Measurements from ENCODE around the gene LRP5. TPM values are rescaled to one million over a fixed set of nuclear protein-coding genes. Genes with fewer than 3 reads are reported as not detected.

Gene LRP5
- total RNA-seq, 4 donors from 2014 or later: 22.3 to 43.2 (median 33.8) TPM

DNA sequence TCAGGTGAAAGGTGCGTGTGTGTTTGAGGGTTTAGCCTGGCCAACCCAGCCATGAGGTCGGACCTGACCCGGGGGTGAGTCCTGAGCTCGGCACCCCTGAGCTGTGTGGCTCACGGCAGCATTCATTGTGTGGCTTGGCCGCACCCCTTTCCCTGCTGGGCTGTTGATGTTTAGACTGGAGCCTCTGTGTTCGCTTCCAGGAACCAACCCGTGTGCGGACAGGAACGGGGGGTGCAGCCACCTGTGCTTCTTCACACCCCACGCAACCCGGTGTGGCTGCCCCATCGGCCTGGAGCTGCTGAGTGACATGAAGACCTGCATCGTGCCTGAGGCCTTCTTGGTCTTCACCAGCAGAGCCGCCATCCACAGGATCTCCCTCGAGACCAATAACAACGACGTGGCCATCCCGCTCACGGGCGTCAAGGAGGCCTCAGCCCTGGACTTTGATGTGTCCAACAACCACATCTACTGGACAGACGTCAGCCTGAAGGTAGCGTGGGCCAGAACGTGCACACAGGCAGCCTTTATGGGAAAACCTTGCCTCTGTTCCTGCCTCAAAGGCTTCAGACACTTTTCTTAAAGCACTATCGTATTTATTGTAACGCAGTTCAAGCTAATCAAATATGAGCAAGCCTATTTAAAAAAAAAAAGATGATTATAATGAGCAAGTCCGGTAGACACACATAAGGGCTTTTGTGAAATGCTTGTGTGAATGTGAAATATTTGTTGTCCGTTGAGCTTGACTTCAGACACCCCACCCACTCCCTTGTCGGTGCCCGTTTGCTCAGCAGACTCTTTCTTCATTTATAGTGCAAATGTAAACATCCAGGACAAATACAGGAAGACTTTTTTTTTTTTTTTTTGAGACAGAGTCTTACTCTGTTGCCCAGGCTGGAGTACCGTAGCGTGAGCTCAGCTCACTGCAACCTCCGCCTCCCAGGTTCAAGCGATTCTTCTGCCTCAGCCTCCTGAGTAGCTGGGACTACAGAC lies 94.2 kb downstream of the LRP5 start:
- H3K27ac ChIP-seq: peak overlapping the region in 2 of 4 donors; percentile 13 to 17
- H3K4me1 ChIP-seq: no peaks in the 10 kb centered on the region
- TF ChIP-seq, protein P1, sequence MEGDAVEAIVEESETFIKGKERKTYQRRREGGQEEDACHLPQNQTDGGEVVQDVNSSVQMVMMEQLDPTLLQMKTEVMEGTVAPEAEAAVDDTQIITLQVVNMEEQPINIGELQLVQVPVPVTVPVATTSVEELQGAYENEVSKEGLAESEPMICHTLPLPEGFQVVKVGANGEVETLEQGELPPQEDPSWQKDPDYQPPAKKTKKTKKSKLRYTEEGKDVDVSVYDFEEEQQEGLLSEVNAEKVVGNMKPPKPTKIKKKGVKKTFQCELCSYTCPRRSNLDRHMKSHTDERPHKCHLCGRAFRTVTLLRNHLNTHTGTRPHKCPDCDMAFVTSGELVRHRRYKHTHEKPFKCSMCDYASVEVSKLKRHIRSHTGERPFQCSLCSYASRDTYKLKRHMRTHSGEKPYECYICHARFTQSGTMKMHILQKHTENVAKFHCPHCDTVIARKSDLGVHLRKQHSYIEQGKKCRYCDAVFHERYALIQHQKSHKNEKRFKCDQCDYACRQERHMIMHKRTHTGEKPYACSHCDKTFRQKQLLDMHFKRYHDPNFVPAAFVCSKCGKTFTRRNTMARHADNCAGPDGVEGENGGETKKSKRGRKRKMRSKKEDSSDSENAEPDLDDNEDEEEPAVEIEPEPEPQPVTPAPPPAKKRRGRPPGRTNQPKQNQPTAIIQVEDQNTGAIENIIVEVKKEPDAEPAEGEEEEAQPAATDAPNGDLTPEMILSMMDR (IDR thresholded peaks at IDR 0.05): no peak
- TF ChIP-seq EP300 (IDR thresholded peaks at IDR 0.05) (no peak), POLR2A (IDR thresholded peaks at IDR 0.05) (no peak)
- H3K27me3 ChIP-seq: no peaks in the 10 kb centered on the region
- H3K36me3 ChIP-seq: peaks cover 1 to 74% (median 10%) of the 10 kb centered on the region in 3 donors
- 70 to 73% methylated on average over 27 to 30 of the region's 34 CpGs for WGBS, 2 donors
- no peaks in the 10 kb centered on the region for H3K9me3 ChIP-seq
- H3K4me3 ChIP-seq: no peak overlapping the region
- DNase-seq (ENCODE audit: low spot score in 2 of 2): no peak

DNA sequence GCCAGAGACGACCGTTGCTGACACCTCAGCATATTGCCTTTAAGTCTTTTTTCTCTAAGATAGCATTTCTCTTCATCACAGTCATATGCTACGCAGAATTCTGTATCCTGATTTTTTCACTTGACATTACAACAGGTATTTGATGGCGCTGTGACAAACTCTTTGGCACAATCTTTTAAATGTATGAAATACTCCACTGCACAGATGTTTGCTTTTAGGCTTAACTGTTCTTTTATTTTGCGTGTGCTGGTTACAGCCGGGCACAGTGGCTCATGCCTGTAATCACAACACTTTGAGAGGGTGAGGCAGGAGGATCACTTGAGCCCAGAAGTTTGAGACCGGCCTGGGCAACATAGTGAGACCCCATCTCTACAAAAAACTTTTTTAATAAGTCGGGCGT lies 96.1 kb downstream of the LRP5 start:
- H3K27me3 ChIP-seq: no peaks in the 10 kb centered on the region
- 92 to 96% methylated on average over 9 of the region's 9 CpGs for WGBS, 2 donors
- no peaks in the 10 kb centered on the region for H3K9me3 ChIP-seq
- H3K27ac ChIP-seq: no peak overlapping the region
- no peak for DNase-seq (ENCODE audit: low spot score in 2 of 2)
- no peaks in the 10 kb centered on the region for H3K4me1 ChIP-seq
- H3K4me3 ChIP-seq: no peak overlapping the region
- TF ChIP-seq POLR2A (IDR thresholded peaks at IDR 0.05): no peak
- TF ChIP-seq, protein P1 (IDR thresholded peaks at IDR 0.05): no peak
- TF ChIP-seq EP300 (IDR thresholded peaks at IDR 0.05): no peak
- peaks cover 2 to 78% (median 11%) of the 10 kb centered on the region in 3 donors for H3K36me3 ChIP-seq

DNA sequence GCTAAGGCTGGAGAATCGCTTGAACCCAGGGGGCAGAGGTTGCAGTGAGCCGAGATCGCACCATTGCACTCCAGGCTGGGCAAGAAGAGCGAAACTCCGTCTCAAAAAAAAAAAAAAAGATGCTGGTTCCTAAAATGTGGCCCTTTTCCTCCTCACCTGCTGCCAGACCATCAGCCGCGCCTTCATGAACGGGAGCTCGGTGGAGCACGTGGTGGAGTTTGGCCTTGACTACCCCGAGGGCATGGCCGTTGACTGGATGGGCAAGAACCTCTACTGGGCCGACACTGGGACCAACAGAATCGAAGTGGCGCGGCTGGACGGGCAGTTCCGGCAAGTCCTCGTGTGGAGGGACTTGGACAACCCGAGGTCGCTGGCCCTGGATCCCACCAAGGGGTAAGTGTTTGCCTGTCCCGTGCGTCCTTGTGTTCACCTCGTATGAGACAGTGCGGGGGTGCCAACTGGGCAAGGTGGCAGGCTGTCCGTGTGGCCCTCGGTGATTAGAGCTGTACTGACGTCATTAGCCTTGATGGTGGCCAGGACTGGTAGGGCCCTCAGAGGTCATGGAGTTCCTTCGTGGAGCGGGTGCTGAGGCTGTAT lies 97.5 kb downstream of the LRP5 start:
- H3K4me1 ChIP-seq: no peaks in the 10 kb centered on the region
- no peaks in the 10 kb centered on the region for H3K9me3 ChIP-seq
- H3K27ac ChIP-seq: no peak overlapping the region
- H3K36me3 ChIP-seq: peaks cover 2 to 82% (median 10%) of the 10 kb centered on the region in 3 donors
- DNase-seq (ENCODE audit: low spot score in 2 of 2): no peak
- H3K27me3 ChIP-seq: no peaks in the 10 kb centered on the region
- no peak overlapping the region for H3K4me3 ChIP-seq
- 89 to 92% methylated on average over 27 to 30 of the region's 30 CpGs for WGBS, 2 donors
- TF ChIP-seq EP300 (IDR thresholded peaks at IDR 0.05): no peak
- TF ChIP-seq POLR2A (IDR thresholded peaks at IDR 0.05): no peak
- TF ChIP-seq, protein P1 (IDR thresholded peaks at IDR 0.05): no peak

DNA sequence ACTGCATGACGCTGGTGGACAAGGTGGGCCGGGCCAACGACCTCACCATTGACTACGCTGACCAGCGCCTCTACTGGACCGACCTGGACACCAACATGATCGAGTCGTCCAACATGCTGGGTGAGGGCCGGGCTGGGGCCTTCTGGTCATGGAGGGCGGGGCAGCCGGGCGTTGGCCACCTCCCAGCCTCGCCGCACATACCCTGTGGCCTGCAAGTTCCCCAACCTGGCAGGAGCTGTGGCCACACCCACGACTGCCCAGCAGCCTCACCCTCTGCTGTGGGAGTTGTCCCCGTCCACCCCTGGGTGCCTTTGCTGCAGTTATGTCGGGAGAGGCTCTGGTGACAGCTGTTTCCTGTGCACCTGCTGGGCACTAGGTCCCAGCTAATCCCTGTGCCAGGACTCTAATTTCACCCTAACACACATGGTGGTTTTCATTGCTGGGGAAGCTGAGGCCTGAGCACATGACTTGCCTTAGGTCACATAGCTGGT lies 99.2 kb downstream of the LRP5 start:
- peaks cover 2 to 88% (median 10%) of the 10 kb centered on the region in 3 donors for H3K36me3 ChIP-seq
- no peak for DNase-seq (ENCODE audit: low spot score in 2 of 2)
- H3K9me3 ChIP-seq: no peaks in the 10 kb centered on the region
- H3K27me3 ChIP-seq: no peaks in the 10 kb centered on the region
- 83 to 90% methylated on average over 15 to 16 of the region's 17 CpGs for WGBS, 2 donors
- no peaks in the 10 kb centered on the region for H3K4me1 ChIP-seq
- no peak overlapping the region for H3K27ac ChIP-seq
- no peak overlapping the region for H3K4me3 ChIP-seq
- TF ChIP-seq POLR2A (IDR thresholded peaks at IDR 0.05) (no peak), EP300 (IDR thresholded peaks at IDR 0.05) (no peak)
- TF ChIP-seq, protein P1 (IDR thresholded peaks at IDR 0.05): no peak
